GF-D8 (cell line): ENCODE results near the gene PHF2.

Experiments
- DNase-seq: peaks from one replicate; lab custom pipeline; 2025; lab: John Stamatoyannopoulos, UW

The PHF2 gene

GRCh38 chr9:93652604-93653592, 76.5 kb downstream of the PHF2 start:
- no peak for DNase-seq

GRCh38 chr9:93653760-93654159, 77.4 kb downstream of the PHF2 start:
- DNase-seq = no peak

GRCh38 chr9:93654351-93654961, 78.1 kb downstream of the PHF2 start:
- no peak for DNase-seq

GRCh38 chr9:93655621-93656425, 79.4 kb downstream of the PHF2 start:
- no peak for DNase-seq

GRCh38 chr9:93656426-93657239, 80.2 kb downstream of the PHF2 start:
- DNase-seq = no peak

GRCh38 chr9:93657331-93658111, 81.1 kb downstream of the PHF2 start:
- DNase-seq = no peak

- DNase-seq = no peak
Measured at GRCh38 chr9:93658184-93658925, 82.0 kb downstream of the PHF2 start.

- DNase-seq = no peak
Measured at GRCh38 chr9:93659044-93659836, 82.9 kb downstream of the PHF2 start.

- DNase-seq = no peak
Measured at GRCh38 chr9:93659837-93660177, 83.4 kb downstream of the PHF2 start.

GRCh38 chr9:93660352-93661046, 84.1 kb downstream of the PHF2 start:
- no peak for DNase-seq

GRCh38 chr9:93661591-93661990, 85.2 kb downstream of the PHF2 start:
- no peak for DNase-seq

- DNase-seq = no peak
Measured at GRCh38 chr9:93662016-93662638, 85.7 kb downstream of the PHF2 start.

GRCh38 chr9:93662952-93663572, 86.7 kb downstream of the PHF2 start:
- no peak for DNase-seq

GRCh38 chr9:93663877-93664548, 87.6 kb downstream of the PHF2 start:
- DNase-seq = no peak

GRCh38 chr9:93664549-93665120, 88.3 kb downstream of the PHF2 start:
- DNase-seq = no peak

- DNase-seq = no peak
Measured at GRCh38 chr9:93665128-93665636, 88.8 kb downstream of the PHF2 start.
